Activated T-helper 9 cell treated with anti-CD3 and anti-CD28 coated beads, Interleukin-2, amount 50 U/mL, for 16 hours (primary cell): ENCODE measurements around the gene CAMTA1.

Source experiments
- DNase-seq: peaks from one replicate; pipeline ENCODE4 v3.0.0-alpha.2; 2020; ENCODE audit warnings: low read depth

Gene CAMTA1

DNA sequence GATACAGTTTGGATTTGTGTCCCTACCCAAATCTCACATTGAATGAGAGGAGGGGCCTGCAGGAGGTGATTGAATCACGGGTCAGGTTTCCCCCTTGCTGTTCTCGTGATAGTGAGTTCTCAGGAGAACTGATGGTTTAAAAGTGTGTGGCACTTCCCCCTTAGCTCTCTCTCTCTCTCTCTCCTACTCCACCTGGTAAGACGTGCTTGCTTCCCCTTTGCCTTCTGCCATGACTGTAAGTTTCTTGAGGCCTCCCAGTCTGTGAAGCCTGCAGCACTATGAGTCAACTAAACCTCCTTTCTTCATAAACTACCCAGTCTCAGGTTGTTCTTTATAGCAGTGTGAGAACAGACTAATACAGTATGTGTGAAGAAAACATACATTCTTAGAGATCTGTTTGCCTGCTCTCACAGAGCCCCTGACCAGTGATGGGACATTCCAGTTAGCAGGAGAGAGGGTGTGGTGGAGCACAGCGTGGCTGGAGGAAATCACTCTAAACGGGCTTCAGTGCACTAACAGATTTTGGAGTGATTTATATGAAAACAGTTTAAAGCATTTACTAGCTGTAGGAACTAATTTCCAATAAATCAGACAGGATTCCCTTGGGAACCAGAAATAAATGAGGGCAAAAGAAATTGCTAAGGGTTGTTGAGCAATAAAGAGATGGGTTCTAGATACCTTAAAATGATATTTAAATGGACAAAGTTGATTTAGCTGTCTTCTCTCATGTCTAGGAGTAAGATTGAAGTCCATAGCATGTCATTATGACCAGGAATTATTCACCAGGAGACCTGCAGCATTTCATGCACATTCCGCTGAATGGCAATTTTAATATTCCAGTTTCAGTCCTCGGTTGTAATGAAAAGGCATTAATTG is 411.0 kb downstream of the CAMTA1 start:
- DNase-seq, result no peak

GRCh38 chr1:7198664-7199063 is 413.4 kb downstream of the CAMTA1 start:
- no peak for DNase-seq

- no peak for DNase-seq
Observed at GRCh38 chr1:7199077-7199779, 414.0 kb downstream of the CAMTA1 start.

DNA sequence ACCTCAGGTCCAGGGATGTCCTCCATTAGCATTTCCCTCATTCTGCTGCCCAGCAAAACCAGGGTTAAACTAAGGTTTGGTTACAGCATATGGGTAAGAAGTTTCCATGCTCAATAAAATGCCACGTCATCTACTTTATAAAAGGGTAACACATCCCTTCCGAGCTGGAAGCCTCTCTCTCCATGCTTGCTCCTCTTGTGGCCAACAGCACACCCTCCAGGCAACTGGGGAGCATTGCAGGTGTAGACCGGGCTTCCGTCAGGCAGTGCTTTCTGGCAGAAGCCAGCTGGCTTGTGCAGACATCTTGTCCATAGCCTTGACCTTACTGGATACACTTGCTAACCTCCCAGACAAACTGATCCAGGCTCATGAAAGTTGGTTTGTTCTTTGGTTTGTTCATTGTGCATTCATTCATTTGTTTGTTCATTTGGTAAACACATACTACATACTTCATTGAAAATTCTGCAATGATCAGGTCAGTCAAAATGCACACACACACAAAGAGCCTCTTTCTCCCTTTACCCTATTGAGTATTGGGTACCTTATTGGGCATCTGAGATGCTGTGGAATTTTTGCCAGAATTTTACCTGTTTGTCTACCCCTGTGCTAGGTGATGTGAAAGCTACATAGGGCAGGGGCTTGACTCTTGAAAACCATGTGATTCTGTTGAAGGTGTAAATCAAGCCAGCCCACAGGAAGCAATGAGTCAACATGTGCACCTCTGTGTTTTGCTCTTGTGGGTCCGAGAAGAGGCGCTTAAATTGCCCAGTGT is 422.8 kb downstream of the CAMTA1 start:
- no peak for DNase-seq

GRCh38 chr1:7208647-7209180 is 423.5 kb downstream of the CAMTA1 start:
- DNase-seq, result no peak

- DNase-seq, result no peak
Observed at GRCh38 chr1:7209336-7209735, 424.1 kb downstream of the CAMTA1 start.

DNA sequence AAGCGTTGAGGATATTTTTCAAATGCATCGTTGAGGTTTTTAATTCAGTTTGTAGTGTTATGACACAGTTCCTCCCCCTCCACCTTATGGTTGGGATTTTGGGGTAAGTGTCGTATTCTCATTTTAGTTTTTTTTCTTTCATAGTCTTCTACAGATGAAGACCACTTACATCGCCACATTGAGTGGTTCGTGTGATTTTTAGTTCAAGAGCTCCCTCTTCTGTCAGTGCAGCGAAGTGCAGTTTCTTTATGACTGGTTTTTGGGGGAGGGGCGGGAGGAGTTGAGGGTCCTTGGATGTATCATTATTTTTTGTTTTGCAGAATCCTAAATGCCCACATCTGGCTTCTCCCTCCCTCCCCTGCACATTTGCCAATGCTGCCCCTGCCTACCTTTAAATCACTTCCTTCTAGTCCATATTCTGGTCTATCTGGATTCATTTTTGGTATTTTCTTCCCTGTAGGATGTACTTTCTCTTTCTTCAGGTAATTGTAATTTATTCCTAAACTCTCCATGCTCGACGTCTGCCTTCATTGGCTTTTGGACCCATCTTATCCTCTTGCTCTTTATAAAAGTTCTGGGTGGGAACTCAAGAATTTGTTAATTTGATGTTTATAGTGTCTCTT is 433.1 kb downstream of the CAMTA1 start:
- DNase-seq, result no peak

DNA sequence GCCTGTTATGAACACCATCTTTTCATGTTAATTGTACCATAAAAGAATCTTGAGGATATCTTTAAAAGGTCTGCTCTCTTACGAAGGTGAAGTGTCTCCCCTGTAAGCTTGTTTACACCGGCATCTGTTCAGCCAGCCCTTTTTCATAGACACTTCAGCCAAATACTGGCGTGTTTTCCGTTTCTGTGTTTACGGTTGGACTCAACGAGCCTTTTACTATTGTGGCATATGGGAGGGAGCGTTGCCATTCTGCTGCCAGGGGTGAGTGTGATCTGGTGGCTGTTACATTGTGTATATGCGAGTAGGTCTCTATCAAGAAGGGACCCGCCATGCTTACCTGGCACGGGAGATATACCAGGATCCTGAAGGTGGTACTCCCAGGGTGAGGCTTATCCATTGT is 433.8 kb downstream of the CAMTA1 start:
- no peak for DNase-seq

- no peak for DNase-seq
Observed at GRCh38 chr1:7220007-7220406, 434.8 kb downstream of the CAMTA1 start.

- DNase-seq, result no peak
Observed at GRCh38 chr1:7220712-7221252, 435.5 kb downstream of the CAMTA1 start.

GRCh38 chr1:7221826-7222694 is 436.8 kb downstream of the CAMTA1 start:
- DNase-seq, result no peak

GRCh38 chr1:7222695-7223015 is 437.4 kb downstream of the CAMTA1 start:
- no peak for DNase-seq

GRCh38 chr1:7223334-7224080 is 438.3 kb downstream of the CAMTA1 start:
- no peak for DNase-seq

GRCh38 chr1:7224081-7224534 is 438.9 kb downstream of the CAMTA1 start:
- no peak for DNase-seq

DNA sequence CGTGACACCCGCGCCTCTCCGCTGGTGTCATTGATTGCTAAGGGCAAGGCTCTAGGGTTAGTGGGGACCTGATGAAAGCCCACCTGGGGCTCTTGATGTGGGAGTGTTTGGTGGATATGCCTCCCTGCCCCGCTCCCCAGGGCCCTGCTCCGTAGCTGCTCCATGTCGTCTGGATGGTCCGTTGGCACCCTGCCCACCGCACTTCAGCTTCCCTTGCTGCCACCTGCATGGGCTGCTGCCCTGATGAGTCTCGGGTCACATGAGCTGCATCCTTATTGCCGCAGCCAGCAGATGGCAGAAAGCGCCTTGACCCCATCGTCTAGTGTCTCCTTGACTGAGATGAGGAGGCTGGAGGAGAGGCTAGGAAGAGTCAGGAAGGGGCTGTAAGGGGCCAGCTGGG is 439.4 kb downstream of the CAMTA1 start:
- DNase-seq, result no peak

- no peak for DNase-seq
Observed at GRCh38 chr1:7225711-7226505, 440.7 kb downstream of the CAMTA1 start.

GRCh38 chr1:7227654-7228053 is 442.4 kb downstream of the CAMTA1 start:
- no peak for DNase-seq

GRCh38 chr1:7228252-7228961 is 443.2 kb downstream of the CAMTA1 start:
- DNase-seq, result no peak
